GM18507 (cell line): ENCODE data around the gene TCF23.

ENCODE experiments used
- DNase-seq: peaks from one replicate; pipeline ENCODE4 v3.0.0; 2011; ENCODE audit warnings: low read depth; ENCODE audit not compliant: insufficient read length; ENCODE audit errors: extremely low spot score
- FAIRE-seq: peaks from 2 replicates; lab custom pipeline; 2011; peaks lifted over from hg19 to GRCh38; lab: Jason Lieb, UNC

TCF23 gene

DNA sequence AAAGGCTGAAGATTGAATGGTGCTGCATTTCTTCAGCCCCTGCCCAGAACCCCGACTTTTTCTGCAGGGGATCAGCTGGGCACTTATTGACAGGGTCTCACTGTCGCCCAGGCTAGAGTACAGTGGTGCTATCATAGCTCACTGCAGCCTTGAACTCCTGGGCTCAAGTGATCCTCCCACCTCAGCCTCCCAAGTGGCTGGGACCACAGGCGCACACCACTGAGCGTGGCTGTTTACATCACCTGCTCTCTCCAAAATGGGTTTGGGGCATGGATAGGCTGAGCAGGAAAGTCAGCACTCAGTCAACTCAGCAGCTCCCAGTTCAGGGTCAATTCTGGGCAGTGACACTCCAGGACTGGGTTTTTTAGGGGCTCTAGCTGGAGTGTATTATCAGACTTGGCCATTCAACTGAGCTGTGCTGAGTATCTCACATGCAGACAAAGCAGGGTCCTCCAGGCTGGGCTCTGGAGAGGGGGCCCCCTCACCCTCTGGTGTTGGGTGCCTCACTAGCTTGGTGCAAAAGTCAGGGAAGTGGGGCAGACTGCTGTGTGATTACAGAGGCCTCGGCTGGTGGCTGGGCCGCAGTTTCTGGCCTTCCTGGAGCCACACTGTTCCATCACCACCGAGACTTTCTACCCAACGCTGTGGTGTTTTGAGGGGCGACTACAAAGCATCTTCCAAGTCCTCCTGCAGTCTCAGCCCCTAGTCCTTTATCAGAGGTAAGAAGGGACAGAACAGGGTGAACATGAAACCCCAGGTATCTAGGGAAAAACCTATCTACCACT lies 20.7 kb upstream of the TCF23 start:
- no peak for FAIRE-seq
- DNase-seq = no peak

DNA sequence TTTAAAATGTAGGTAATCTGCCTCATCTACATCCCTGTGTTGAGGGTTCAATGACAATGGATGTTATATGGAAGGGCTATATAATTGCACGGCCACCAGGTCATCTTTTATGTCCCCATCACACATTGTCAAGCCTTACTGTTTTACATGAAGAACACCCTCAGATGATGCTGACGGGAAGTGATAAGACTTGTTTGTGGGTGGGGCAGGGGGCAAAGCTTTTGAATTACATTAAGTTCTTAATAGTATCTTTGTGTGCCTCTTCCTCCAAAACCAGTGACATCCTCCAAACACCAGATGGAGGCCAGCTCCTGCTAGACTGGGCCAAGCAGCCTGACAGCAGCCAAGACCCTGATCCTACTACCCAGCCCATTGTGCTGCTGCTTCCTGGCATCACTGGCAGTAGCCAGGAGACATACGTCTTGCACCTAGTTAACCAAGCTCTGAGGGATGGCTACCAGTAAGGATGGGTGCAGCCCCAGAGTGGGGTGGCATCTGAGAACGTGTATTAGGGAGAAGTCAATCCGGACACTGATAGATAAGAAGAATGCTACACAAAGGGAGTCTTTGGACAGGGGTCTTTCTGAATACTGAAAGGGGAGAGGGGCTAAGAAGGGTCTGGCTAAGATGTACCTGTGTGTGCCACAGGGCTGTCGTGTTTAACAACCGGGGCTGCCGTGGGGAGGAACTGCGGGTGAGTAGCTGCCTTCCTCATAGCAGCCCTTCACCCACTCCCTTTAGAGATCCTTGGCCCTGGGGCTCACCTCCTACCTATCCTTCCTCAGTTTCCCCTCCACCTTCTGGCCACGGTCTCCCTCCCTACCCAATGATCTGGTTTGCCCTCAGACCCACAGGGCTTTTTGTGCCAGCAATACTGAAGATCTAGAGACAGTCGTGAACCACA lies 19.9 kb upstream of the TCF23 start:
- FAIRE-seq (no peak), DNase-seq (no peak)

DNA sequence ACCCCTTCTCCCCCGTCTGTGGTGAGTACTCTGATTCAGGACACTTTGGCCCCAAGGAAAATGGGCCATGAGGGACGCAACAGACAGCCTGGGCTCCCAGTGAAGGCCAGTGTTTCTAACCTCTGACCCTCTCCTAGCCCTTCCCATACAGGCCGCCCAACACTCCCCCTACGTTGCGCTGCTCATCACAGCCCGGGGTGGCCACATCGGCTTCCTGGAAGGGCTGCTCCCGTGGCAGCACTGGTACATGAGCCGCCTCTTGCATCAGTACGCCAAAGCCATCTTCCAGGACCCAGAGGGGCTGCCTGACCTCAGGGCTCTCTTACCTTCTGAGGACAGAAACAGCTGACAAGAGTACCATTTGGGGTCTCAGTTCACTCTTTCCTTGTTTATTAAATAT lies 18.4 kb upstream of the TCF23 start:
- FAIRE-seq (no peak), DNase-seq (no peak)

DNA sequence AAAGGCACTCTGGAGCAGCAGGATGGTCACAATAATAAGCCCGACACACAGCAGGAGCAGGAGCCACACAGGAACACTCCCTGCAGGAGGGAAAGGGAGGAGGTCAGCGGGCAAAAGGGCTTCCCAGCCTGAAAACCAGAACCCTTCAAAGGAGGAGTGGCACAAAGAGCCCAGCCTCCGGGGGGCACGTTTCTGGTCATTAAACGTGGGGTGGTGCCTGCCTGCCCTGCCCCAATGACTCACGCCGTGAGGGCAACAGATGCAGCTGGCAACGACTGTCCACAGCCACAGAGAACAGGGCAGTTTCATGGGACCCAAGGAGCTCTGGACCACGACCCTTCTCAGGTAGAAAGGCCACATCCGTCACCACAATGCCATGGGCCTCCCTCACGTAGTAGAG lies 17.4 kb upstream of the TCF23 start:
- no peak for FAIRE-seq
- no peak for DNase-seq

DNA sequence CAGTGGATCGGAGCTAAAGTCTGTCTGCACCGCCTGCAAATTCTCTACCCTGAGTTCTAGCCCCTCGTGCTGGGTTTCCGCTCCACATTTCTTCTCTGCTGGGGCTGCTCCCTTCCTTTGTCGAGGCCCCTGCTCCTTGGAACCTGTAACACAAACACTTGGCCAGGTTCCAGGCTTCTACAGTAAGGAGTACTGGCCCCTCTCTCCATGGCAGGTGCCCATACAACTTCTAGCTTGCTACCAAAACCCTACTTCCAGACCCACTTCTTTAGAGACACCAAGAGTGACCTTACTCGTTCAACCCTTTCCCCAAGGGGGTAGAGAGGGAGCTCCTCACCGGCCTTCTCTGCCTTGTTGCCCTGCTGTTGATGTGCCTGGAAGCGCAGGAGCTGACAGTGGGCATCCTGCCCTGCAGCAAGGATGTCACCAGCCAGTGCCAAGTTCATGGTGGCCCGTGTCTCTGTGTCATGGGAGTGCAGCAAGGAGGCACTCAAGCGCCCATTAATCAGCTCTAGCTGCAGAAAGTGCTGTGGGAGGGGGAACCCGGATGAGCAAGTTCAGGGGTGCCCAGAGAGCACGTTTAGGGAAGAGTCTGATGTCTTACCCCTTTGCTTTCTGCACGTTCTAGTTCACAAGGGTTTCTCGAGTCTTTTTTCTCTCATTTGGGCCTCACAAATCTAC lies 15.5 kb upstream of the TCF23 start:
- no peak for DNase-seq
- no peak for FAIRE-seq

DNA sequence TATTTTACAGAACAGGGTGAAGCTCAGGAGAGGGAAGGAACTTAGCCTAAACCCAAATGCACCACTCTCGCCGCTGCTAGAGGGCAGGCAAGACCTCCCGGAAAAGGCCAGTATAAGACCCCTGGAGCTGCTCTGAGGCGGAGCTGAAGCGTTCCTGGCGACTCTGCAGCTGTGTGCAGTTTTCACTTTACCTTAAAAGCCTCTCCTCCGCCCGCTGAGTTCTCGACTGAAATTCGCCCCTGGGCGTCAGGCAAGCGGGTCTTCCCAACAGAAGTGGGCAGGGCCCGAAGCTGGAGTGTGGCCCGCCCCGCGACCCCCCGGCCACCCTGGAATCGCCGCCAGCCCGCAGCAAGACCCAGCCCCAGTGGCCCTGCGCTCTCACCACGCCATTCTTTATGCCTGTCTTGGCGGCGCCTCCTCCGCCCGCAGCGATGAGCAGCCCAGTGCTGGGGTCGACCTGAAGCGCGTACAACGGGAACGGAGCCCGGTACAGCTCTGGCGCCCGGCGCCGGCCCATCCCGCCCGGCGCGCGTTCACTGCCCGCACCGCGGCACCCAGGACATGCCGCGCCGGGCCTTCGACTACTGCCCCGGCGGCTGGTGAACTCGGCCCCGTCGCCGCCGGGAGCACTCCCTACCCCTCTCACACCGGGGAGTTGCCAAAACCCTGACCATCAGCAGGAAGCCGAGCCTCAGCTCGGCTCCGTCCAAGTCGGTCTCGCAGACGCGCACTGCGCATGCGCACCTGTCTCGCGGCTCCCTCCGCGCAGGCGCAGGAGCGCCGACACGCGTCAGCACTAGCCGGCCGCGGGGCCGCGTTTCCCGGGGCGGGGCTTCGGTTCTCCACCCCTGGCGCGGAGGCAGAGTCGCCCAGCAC lies 14.7 kb upstream of the TCF23 start, which contains the start of gene PREB:
Gene PREB (minus strand): TSS at position 732 of the 876 bp plus-strand sequence. CDS start 215 bp downstream, at position 517.
- FAIRE-seq = peak; percentile 98
- peak; percentile 99 for DNase-seq

DNA sequence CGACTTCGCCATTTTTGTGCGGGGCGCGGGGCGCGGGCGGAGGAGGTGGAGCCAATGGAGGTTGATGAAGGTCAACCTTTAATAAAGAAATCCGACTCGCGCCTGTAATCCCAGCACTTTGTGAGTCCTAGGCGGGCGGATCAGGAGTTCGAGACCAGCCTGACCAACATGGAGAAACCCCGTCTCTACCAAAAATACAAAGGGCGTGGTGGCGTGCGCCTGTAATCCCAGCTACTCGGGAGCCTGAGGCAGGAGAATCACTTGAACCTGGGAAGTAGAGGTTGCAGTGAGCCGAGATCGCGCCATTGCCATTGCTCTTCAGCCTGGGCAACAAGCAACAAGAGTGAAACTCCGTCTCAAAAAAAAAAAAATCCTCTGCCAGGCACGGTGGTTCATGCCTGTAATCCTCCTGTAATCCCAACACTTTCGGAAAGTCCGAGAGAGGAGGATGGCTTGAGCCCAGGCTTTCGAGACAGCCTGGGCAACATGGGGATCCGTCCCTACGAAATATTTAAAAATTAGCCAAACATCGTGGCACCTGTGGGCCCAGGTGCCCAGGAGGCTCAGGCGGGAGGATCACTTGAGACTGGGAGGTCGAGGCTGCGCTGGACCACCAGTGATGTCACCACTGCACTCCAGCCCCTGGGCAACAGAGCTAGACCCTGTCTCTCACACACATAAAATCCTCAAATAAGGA lies 13.9 kb upstream of the TCF23 start:
- FAIRE-seq (no peak), DNase-seq (no peak)

DNA sequence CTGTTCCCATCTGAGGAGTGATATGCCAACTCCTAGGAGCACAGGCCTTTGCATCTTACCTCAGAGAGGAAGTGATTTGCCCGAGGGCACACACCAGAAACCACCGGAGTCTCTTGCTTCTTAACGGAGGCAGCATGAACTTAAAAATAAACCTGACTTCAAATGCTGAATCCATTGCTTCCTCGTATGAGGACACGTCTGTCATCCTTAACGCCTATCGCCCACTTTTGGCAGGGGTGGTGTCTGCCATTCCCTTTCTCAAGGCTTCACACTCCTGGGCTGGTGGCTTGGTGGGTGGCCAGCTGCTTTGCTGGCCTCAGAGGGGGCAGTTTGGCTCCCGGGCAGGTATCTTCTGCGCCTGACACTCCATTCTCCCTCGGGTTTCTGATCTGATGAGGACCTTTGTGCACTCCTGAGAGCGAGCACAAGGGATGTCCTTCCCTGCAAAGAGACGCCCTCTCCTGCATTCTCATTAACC lies 13.3 kb upstream of the TCF23 start:
- DNase-seq (no peak), FAIRE-seq (no peak)

DNA sequence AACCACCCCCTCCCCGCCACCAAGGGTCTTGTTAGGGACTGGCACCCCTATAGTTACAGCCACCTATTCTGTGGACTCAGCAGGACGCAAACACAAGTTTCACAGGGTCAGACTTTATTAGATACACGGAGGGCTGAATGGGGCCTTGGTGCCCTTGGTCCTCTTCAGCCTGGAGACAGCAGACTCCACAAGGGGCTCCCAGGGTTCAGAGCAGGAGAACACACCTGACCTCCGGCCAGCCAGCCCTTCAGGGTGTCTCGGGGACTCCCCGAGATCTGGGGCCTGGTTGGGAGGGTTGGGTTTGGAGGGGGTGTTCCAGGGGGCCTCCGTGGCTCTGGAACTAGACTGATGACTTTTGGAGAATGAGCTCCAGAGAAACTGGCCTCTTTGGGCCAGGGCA lies 12.1 kb upstream of the TCF23 start:
- FAIRE-seq (no peak), DNase-seq (no peak)

DNA sequence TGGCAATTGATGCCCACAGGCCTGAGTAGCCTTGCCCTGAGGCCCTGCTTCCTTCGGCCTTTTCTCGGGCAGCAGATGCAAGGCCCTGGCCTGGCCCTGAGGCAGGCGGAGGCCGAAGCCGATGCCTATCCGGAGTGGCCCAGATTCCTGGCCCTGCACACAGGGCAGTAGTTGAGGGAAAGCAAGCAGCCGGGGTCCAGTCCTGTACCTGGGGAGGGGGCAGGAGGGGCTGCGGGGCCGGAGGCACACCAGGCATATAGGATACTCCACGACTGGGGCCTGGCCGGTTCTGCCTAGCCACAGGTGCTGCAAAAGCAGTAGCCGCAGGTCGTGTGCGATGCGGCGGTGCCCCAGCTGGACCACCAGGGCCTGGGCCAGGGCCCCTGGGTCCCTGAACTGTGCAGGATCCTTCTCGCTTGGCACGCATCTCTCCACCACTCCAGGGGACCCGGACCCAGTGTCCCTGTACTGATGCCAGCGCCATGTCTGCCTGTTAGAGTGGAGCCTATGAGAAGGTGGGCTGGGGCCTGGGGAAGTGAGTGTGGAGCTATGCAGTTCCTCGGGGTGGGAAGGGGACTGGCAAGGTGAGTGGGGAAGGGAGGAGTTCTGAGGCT lies 11.4 kb upstream of the TCF23 start:
- FAIRE-seq = no peak
- no peak for DNase-seq

DNA sequence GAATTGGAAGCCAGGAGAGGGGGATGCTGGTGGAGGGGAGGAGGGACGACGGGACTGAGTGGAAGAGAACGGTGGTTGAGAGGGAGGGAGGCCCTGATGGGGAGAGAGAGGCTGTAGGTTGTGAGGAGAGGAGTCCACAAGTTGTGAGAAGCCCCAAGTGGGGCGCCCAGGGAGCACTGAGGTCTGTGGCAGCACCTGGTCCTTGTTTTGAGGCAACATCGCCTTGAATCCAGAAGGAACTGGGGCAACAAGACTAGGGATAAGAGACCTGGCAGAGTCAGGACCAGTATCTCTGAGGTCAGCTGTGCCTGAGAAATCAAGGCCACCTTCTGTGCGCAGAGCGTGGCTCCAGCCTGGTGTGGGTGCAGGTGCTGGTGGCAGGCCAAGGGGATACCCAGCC lies 10.7 kb upstream of the TCF23 start:
- FAIRE-seq (no peak), DNase-seq (no peak)

DNA sequence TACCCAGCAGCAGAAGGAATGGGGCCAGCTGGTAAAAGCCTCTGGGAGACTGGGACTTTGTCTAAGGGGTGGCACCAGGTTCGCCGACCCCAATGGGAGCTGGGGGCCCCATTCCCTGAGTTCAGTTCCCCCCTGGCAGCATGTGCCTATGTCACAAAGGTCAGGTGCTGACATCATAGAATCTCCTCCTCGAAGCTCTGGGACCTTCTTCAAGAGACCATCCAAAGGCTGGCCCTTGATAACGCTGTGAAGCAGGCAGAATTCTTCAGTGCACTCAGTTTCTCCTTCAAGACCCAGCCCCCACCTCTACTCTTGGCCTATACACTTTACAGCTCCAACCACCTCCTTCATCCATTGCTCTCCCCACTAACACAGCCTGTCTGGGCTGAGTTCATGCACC lies 9.5 kb upstream of the TCF23 start, which contains the start of gene PRR30:
Gene PRR30 (minus strand): TSS at position 101 of the 400 bp plus-strand sequence. CDS start 1,081 bp downstream, outside the sequence.
- no peak for DNase-seq
- no peak for FAIRE-seq

DNA sequence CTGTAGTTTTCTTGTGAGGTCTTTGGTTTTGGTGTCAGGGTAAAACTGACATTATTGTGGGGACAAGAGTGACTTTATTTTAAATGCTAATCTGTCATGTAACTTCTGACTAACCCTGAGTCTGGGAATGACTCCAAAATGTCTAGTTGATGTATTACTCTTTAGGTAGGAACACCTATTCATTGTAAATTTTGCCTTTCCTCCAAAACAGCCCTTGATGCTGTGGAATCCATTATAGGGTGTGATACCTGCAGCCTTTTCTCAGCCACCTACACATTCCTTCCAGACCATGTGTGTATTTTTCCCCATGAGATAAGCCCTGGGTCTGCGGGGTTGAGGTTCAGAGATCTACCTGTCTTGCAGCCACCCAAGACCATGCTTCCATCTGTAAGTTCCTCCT lies 5.5 kb upstream of the TCF23 start:
- FAIRE-seq = no peak
- no peak for DNase-seq

DNA sequence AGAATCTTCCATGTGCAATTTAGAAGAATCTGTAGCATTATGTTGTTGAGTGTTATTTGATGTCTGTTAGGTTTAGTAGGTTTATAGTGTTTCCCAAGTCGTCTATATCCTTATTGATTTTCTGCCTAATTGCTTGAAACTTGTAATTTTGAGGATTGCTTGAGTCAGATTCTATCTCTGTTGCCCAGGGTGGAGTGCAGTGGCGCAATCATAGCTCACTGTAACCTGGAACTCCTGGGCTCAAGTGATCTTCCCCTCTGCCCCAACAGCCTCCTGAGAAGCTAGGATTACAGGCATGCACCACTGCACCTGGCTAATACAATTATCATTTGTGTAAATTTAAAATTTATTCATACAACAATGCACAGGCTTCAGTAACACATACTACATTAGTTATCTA lies 3.1 kb upstream of the TCF23 start:
- no peak for DNase-seq
- no peak for FAIRE-seq

DNA sequence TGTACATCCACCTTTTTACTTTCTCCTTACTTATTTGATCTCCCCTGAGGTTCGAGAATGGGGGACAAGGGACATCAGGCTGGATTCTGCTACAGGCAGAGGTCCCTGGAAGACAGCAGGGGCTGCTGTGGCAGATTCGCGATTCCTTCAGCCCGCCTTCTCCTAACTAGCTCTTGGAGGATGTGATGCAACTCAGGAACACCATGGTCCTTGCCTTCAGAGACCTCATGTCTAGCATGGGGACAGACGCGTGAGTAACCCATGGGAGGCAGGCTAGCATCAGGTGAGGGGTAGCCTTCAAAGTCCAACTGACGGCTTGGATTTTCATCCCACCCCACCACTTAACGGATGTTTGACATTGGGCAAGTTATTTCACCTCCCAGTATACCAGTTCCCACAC lies 869 bp upstream of the TCF23 start:
- no peak for FAIRE-seq
- no peak for DNase-seq

DNA sequence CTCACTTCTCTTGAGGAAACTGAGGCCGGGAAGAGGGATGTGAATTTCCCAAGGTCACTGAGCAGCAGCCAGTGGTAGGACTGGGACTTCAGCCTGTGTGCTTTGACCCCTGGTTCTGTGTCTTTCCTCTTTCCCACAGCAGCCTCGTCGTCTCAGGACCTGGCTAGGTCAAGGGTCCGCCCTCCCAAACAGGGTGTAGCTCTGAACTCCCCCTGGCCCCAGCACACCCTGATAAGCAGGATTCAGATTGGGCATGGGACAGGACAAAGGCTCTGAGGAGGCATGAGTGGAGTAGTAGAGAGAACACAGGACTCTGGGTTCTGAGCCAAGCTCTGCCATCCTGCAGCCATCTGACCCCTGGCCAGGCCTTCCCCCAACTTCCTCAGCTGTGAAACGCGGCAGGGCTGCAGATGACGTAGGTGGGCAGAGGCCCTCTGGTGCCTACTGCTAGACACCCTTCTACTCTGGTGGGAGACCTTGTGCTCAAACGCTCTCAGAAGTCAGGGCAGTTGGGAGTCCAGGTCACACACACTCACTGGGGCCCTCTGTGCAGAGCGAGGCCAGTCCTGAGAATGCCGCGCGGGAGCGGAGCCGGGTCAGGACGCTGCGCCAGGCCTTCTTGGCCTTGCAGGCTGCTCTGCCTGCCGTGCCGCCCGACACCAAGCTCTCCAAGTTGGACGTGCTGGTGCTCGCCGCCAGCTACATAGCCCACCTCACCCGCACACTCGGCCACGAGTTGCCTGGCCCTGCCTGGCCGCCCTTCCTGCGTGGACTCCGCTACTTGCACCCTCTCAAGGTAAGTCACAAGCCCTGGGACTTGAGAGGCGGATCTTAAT lies 984 bp downstream of the TCF23 start:
- FAIRE-seq (no peak), DNase-seq (no peak)

DNA sequence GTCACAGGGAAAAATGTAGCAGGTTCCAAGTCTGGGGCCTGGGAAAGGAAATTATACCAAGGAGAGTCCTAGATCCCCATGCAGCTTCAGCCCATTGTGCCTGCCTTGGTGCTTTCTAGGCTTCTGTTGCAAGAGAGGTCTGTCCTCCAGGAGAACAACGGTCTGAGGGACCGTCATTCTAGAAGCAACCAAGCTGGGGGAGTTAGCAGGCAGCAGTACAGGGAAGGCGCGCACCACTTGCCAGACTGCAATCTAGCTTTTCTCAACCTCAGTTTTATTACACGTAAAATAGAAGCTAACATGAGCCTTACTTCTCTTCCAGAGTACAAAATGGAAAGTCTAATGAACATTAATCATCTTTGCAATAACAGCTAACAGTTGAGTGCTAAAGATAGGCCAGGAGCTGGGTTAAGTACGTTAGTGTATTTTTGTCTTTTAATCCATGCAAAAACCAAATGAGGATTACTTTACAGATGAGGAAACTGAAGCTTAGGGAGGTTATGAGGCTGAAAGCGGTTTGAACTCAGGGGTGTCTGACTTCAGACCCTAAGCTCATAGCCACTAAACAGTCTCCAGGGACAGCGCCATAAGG lies 1.9 kb downstream of the TCF23 start:
- DNase-seq = no peak
- FAIRE-seq = no peak
